Sigmoid colon (tissue), 7 donors: ENCODE results near the gene SLC25A45. TPM values are rescaled to one million over a fixed set of nuclear protein-coding genes. Genes with fewer than 3 reads are reported as not detected.

Source experiments
- DNase-seq: peaks from one replicate; pipeline ENCODE4 v3.0.0-alpha.2; 2019
- H3K27ac ChIP-seq, 4 donors: fragments of 200-600 bp; sonication (generic); one replicate each; pipeline ENCODE4 v1.5.1; 2016 to 2019; ENCODE audit warnings: mild to moderate bottlenecking in 1 of 4
- H3K27me3 ChIP-seq, 3 donors: fragments of 200-600 bp; sonication (generic); one replicate each; pipeline ENCODE4 v1.5.1; 2019; ENCODE audit warnings: mild to moderate bottlenecking in 1 of 3
- H3K36me3 ChIP-seq, 4 donors: fragments of 200-600 bp; sonication (generic); one replicate each; pipeline ENCODE4 v1.5.1; 2016 to 2019
- H3K4me1 ChIP-seq, 4 donors: fragments of 200-600 bp; sonication (generic); one replicate each; pipeline ENCODE4 v1.5.1; 2017 to 2019
- H3K4me3 ChIP-seq, 4 donors: fragments of 200-600 bp; sonication (generic); one replicate each; pipeline ENCODE4 v1.5.1; 2017 to 2019; ENCODE audit warnings: mild to moderate bottlenecking in 2 of 4, moderate library complexity in 1 of 4
- H3K9me3 ChIP-seq, 4 donors: fragments of 200-600 bp in 3 of 4; sonication (generic) in 3 of 4; one replicate each; pipeline versions ENCODE4 v1.5.1 to v1.6.1; 2013 to 2019
- CTCF ChIP-seq, 4 experiments: fragments of 450-650 bp in 3 of 4; fragments of 200-600 bp in 1 of 4; IDR thresholded peaks; one replicate each; pipeline ENCODE4 v1.5.1; 2016 to 2019; ENCODE audit warnings: antibody characterized with exemption in 4 of 4, mild to moderate bottlenecking in 3 of 4, moderate library complexity in 2 of 4
- EP300 ChIP-seq, 4 donors: sonication (generic); formaldehyde crosslinking; IDR thresholded peaks; one replicate each; pipeline ENCODE4 v1.6.1; 2017; ENCODE audit warnings: antibody characterized with exemption in 4 of 4
- POLR2A ChIP-seq, 2 donors: fragments of 450-650 bp; IDR thresholded peaks; one replicate each; pipeline ENCODE4 v1.6.1; 2016; ENCODE audit warnings: antibody characterized with exemption in 2 of 2, mild to moderate bottlenecking in 2 of 2, moderate library complexity in 2 of 2
- POLR2AphosphoS5 ChIP-seq, 4 donors: sonication (generic); formaldehyde crosslinking; IDR thresholded peaks; one replicate each; pipeline ENCODE4 v1.6.1; 2017; ENCODE audit warnings: antibody characterized with exemption in 4 of 4
- WGBS, 2 donors: extraction: QIAGEN DNeasy Blood & Tissue Kit; methylation state at CpG; one replicate each; pipeline ENCODE4 v1.1.7; 2013; 5-methylcytosine and 5-hydroxymethylcytosine counted together
- intact Hi-C: fragments of 100-400 bp; cut with DNase I; formaldehyde crosslinking; loops from one replicate; pipeline ENCODE4 v1.15.1; 2023
- polyA plus RNA-seq, 3 donors: library from polyadenylated mRNA; stranded (reverse); fragments of 200-250 nt; gene quantifications; one replicate each; pipeline ENCODE4 v1.2.3, GENCODE V29; 2013
- total RNA-seq, 4 donors: library from RNA; depleted of rRNA; stranded (reverse); fragments of >200 nt; gene quantifications; one replicate each; pipeline ENCODE4 v1.1.0, GENCODE V29; 2016
- donor health status: healthy with polysubstance abuse.
- donor health status: Bipolar disorder and iron deficiency.
- donor health status: healthy.

SLC25A45 gene
- total and polyA plus RNA-seq, 7 donors = 1.2 to 12.8 (median 5.3) TPM

GRCh38 chr11:65355776-65356393 is 26.6 kb downstream of the SLC25A45 start:
- H3K9me3 ChIP-seq = no peaks in the 10 kb centered on the region
- peaks cover 0 to 17% (median 11%) of the 10 kb centered on the region in 3 donors for H3K27me3 ChIP-seq
- peak overlapping the region in 3 of 4 donors; percentile 71 to 79 (median 77) for H3K4me3 ChIP-seq
- no peak for TF ChIP-seq CTCF (IDR thresholded peaks at IDR 0.05)
- TF ChIP-seq EP300 (IDR thresholded peaks at IDR 0.05) = no peak
- no peak for TF ChIP-seq POLR2AphosphoS5 (IDR thresholded peaks at IDR 0.05)
- no peak for TF ChIP-seq POLR2A (IDR thresholded peaks at IDR 0.05)
- H3K36me3 ChIP-seq = peaks cover 11 to 20% (median 15%) of the 10 kb centered on the region in 4 donors
- H3K27ac ChIP-seq = no peak overlapping the region
- peaks cover 0 to 27% (median 23%) of the 10 kb centered on the region in 4 donors for H3K4me1 ChIP-seq
- peak; percentile 73 for DNase-seq
- WGBS, 2 donors = 55 to 60% methylated on average over 35 of the region's 35 CpGs
- intact Hi-C loops = loop anchor here (5.0 kb wide), 1 partner anchor 166 kb away; no protein-coding TSS in a partner anchor

GRCh38 chr11:65355013-65355775 is 27.3 kb downstream of the SLC25A45 start:
- intact Hi-C loops = loop anchor here (5.0 kb wide), 1 partner anchor 167 kb away; no protein-coding TSS in a partner anchor
- peak overlapping the region; percentile 30 to 79 (median 74) for H3K4me3 ChIP-seq
- TF ChIP-seq EP300 (IDR thresholded peaks at IDR 0.05) (no peak), POLR2AphosphoS5 (IDR thresholded peaks at IDR 0.05) (no peak), POLR2A (IDR thresholded peaks at IDR 0.05) (no peak), CTCF (IDR thresholded peaks at IDR 0.05) (no peak)
- peak overlapping the region; percentile 55 to 79 (median 75) for H3K27ac ChIP-seq
- H3K27me3 ChIP-seq = peaks cover 0 to 17% (median 11%) of the 10 kb centered on the region in 3 donors
- no peaks in the 10 kb centered on the region for H3K9me3 ChIP-seq
- DNase-seq = peak; percentile 74
- H3K36me3 ChIP-seq = peaks cover 17 to 27% (median 21%) of the 10 kb centered on the region in 4 donors
- H3K4me1 ChIP-seq = peaks cover 0 to 27% (median 23%) of the 10 kb centered on the region in 4 donors
- WGBS, 2 donors = 2% methylated on average over 47 of the region's 47 CpGs

GRCh38 chr11:65354265-65355012 is 28.0 kb downstream of the SLC25A45 start, which contains the start of gene TIGD3:
Gene TIGD3 (plus strand): TSS chr11:65354751. CDS start chr11:65355809, 1,058 bp downstream.
- intact Hi-C loops = loop anchor here (5.0 kb wide), 1 partner anchor 168 kb away; no protein-coding TSS in a partner anchor
- Histone ChIP-seq H3K4me3 (peak within 1 kb of the TSS; percentile 37 to 79 (median 74)), H3K36me3 (peaks cover 22 to 35% (median 25%) of the 10 kb centered on the region in 4 donors), H3K9me3 (no peaks in the 10 kb centered on the region), H3K27ac (peak within 1 kb of the TSS; percentile 72 to 79 (median 78)), H3K27me3 (peaks cover 0 to 17% (median 11%) of the 10 kb centered on the region in 3 donors), H3K4me1 (peaks cover 0 to 27% (median 23%) of the 10 kb centered on the region in 4 donors)
- TF ChIP-seq POLR2A (IDR thresholded peaks at IDR 0.05) = no peak
- peak in 3 of 4 donors; percentile 43 to 64 (median 61) for TF ChIP-seq POLR2AphosphoS5 (IDR thresholded peaks at IDR 0.05)
- no peak for TF ChIP-seq EP300 (IDR thresholded peaks at IDR 0.05)
- TF ChIP-seq CTCF (IDR thresholded peaks at IDR 0.05) = no peak
- peak; percentile 99 for DNase-seq
- WGBS, 2 donors = 1% methylated on average over 79 of the region's 79 CpGs

GRCh38 chr11:65353900-65354264 is 28.6 kb downstream of the SLC25A45 start:
- H3K4me1 ChIP-seq = peaks cover 0 to 27% (median 23%) of the 10 kb centered on the region in 4 donors
- no peaks in the 10 kb centered on the region for H3K9me3 ChIP-seq
- intact Hi-C loops = no loop called here
- H3K27ac ChIP-seq = peak overlapping the region; percentile 72 to 79 (median 78)
- peaks cover 28 to 41% (median 31%) of the 10 kb centered on the region in 4 donors for H3K36me3 ChIP-seq
- WGBS, 2 donors = 17 to 44% methylated on average over 16 of the region's 16 CpGs
- TF ChIP-seq CTCF (IDR thresholded peaks at IDR 0.05) = no peak
- peak overlapping the region; percentile 37 to 79 (median 74) for H3K4me3 ChIP-seq
- peaks cover 0 to 17% (median 11%) of the 10 kb centered on the region in 3 donors for H3K27me3 ChIP-seq
- no peak for DNase-seq
